Hair follicular keratinocyte (primary cell): Measurements from ENCODE around the gene PMPCB. TPM values are rescaled to one million over a fixed set of nuclear protein-coding genes. Genes with fewer than 3 reads are reported as not detected.

Source experiments
- total RNA-seq: library from RNA; depleted of rRNA; stranded (reverse); fragments of >200 nt; gene quantifications from 2 replicates; pipeline ENCODE4 v1.2.3, GENCODE V29; 2015

Gene PMPCB
- 49.1 and 50.8 TPM in 2 replicates for total RNA-seq

GRCh38 chr7:103296901-103297836, at the start of gene PMPCB:
PMPCB (plus strand) TSS chr7:103297435; CDS start chr7:103297460, 25 bp downstream.

GRCh38 chr7:103344453-103345149, 47.4 kb downstream of the PMPCB start, which contains the start of gene DNAJC2:
DNAJC2 (minus strand) TSS chr7:103344767; CDS start chr7:103344622, 145 bp downstream.

GRCh38 chr7:103347507-103348267, 50.5 kb downstream of the PMPCB start, which contains the start of gene PSMC2:
PSMC2 (plus strand) TSS chr7:103347643; CDS start chr7:103347712, 69 bp downstream.

Other genes starting within 250 kb of the PMPCB start
- gene FBXL13, start 222.6 kb upstream of the PMPCB start, total RNA-seq, result 0.08 and 0.11 TPM in 2 replicates
- gene ARMC10, start 222.3 kb upstream of the PMPCB start, total RNA-seq, result 51.1 and 66.5 TPM in 2 replicates
- gene NAPEPLD, start 148.3 kb upstream of the PMPCB start, total RNA-seq, result 2.7 TPM in 2 replicates
- gene DNAJC2, start 47.3 kb downstream of the PMPCB start, total RNA-seq, result 13.7 and 15.1 TPM in 2 replicates
- gene PSMC2, start 50.2 kb downstream of the PMPCB start, total RNA-seq, result 127 and 186 TPM in 2 replicates
- gene SLC26A5, start 148.8 kb downstream of the PMPCB start, total RNA-seq, result not detected in 2 replicates